Measurements from ENCODE around the gene LRIT2.

DNA sequence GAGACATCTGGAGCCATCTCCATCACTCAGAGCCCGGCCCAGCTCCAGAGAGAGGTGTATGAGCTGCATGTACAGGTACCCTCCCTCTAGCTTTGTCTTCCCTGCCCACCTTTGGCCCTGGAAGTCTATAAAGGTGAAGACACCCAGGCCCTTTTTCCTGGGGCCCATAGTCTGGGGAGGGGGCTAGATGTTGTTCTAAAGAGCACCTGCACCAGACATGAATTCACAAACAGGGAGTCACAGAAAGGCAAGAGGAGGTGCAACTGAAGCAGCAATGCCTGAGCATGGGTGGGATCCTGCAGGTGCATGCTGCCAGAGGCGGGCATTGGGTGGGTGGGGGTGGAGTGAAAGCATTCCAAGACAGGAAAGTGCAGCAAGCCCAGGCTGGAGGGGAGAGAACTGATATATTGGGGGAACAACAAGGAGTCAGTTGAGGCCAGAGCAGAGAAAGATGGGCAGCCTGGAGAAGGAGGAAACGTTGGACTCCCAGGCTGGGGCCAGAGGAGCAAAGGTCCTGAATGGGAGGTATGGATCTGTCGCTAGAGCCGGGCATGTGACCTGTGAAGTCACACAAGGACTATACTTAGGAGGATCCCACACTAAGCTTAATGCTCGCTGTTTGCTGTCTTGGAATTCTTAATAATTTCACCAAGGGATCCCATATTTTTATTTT is 19.4 kb downstream of the LRIT2 start:
- TF ChIP-seq POLR2AphosphoS5 (IDR thresholded peaks at IDR 0.05) (no peak), TAF1 (IDR thresholded peaks at IDR 0.05; ENCODE audit: low read depth) (no peak), REST (IDR thresholded peaks at IDR 0.05; ENCODE audit: borderline replicate concordance) (no peak)
- TF ChIP-seq, protein P1, sequence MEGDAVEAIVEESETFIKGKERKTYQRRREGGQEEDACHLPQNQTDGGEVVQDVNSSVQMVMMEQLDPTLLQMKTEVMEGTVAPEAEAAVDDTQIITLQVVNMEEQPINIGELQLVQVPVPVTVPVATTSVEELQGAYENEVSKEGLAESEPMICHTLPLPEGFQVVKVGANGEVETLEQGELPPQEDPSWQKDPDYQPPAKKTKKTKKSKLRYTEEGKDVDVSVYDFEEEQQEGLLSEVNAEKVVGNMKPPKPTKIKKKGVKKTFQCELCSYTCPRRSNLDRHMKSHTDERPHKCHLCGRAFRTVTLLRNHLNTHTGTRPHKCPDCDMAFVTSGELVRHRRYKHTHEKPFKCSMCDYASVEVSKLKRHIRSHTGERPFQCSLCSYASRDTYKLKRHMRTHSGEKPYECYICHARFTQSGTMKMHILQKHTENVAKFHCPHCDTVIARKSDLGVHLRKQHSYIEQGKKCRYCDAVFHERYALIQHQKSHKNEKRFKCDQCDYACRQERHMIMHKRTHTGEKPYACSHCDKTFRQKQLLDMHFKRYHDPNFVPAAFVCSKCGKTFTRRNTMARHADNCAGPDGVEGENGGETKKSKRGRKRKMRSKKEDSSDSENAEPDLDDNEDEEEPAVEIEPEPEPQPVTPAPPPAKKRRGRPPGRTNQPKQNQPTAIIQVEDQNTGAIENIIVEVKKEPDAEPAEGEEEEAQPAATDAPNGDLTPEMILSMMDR (IDR thresholded peaks at IDR 0.05; ENCODE audit: poor library complexity, severe bottlenecking), result peak; percentile 1

Measured in neural cell (in vitro differentiated cells).